Measurements from ENCODE around the gene MDK. TPM values are rescaled to one million over a fixed set of nuclear protein-coding genes. Genes with fewer than 3 reads are reported as not detected.
A peak's percentile ranks its signal among the peaks of the same experiment; 100 is the strongest.

Gene MDK
- total and polyA plus RNA-seq, 3 donors from 2014 or later: 14.4 to 51.5 (median 14.5) TPM

DNA sequence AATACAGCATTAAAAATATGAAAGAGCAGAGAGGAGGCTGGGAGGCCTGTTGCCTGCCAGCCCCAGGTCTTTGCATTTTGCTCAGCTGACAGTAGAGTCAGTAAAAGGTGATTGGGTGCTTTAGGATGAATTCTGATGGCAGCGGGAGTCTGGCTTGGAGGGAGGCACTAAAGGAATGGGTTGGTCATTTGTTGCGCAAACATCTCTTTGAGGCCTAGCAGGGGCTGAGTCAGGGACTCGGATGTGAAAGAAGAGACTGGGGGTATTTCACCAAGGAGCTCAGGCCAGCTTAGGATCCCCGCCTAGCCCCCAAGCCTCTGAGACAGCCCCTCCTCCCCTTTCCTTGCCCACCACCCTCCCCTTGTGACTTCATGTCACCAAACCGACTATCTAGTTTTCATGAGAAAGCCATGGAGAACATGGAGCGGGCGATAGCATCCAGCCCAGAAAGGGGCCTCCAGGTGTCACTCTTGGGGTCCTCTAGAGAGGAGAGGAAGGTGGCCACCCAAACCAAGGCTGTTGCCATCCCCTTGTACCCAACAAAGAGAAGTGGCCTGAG lies 24.5 kb upstream of the MDK start:
- TF ChIP-seq, protein P1, sequence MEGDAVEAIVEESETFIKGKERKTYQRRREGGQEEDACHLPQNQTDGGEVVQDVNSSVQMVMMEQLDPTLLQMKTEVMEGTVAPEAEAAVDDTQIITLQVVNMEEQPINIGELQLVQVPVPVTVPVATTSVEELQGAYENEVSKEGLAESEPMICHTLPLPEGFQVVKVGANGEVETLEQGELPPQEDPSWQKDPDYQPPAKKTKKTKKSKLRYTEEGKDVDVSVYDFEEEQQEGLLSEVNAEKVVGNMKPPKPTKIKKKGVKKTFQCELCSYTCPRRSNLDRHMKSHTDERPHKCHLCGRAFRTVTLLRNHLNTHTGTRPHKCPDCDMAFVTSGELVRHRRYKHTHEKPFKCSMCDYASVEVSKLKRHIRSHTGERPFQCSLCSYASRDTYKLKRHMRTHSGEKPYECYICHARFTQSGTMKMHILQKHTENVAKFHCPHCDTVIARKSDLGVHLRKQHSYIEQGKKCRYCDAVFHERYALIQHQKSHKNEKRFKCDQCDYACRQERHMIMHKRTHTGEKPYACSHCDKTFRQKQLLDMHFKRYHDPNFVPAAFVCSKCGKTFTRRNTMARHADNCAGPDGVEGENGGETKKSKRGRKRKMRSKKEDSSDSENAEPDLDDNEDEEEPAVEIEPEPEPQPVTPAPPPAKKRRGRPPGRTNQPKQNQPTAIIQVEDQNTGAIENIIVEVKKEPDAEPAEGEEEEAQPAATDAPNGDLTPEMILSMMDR (IDR thresholded peaks at IDR 0.05): no peak
- 84 to 86% methylated on average over 5 to 7 of the region's 7 CpGs for WGBS, 2 donors
- H3K36me3 ChIP-seq (ENCODE audit: low read depth, missing control alignments): no peaks in the 10 kb centered on the region
- DNase-seq: no peak
- H3K27ac ChIP-seq: no peak overlapping the region
- intact Hi-C loops (cut with DNase I; ENCODE audit: low total_unique reads): no loop called here
- no peaks in the 10 kb centered on the region for H3K9me3 ChIP-seq
- H3K27me3 ChIP-seq: no peaks in the 10 kb centered on the region
- H3K4me3 ChIP-seq: no peak overlapping the region
- H3K4me1 ChIP-seq: peaks cover 19% of the 10 kb centered on the region

DNA sequence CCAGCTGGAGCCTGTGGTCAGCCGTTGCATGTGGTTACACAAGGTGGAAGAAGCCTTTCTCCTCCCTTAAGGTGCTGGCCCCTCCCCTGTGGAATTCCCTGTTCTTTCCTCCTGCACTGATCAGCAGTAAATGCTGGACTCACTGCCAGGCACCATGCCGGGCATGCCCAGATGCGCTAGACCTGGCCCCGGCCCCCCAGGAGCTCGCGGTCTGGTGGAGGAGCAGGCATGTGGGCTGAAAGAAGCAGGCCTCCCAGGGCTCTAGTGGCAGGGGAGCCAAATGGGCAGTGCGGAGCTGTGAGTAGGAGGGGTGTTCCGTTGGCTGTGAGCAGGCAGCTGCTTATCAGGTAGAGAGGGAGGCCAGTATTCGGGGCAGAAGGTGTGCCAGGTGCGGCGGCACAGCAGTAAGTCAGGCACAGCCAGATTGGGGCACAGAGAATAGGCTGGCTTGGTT lies 24.0 kb upstream of the MDK start:
- no peak overlapping the region for H3K4me3 ChIP-seq
- intact Hi-C loops (cut with DNase I; ENCODE audit: low total_unique reads): no loop called here
- 80% methylated on average over 3 to 11 of the region's 11 CpGs for WGBS, 2 donors
- H3K9me3 ChIP-seq: no peaks in the 10 kb centered on the region
- peaks cover 17% of the 10 kb centered on the region for H3K4me1 ChIP-seq
- TF ChIP-seq POLR2A (IDR thresholded peaks at IDR 0.05): no peak
- TF ChIP-seq, protein P1 (IDR thresholded peaks at IDR 0.05): no peak
- no peak overlapping the region for H3K27ac ChIP-seq
- no peaks in the 10 kb centered on the region for H3K27me3 ChIP-seq
- DNase-seq: no peak
- no peaks in the 10 kb centered on the region for H3K36me3 ChIP-seq (ENCODE audit: low read depth, missing control alignments)

GRCh38 chr11:46359953-46360352 lies 21.5 kb upstream of the MDK start:
- Histone ChIP-seq H3K27me3 (no peaks in the 10 kb centered on the region), H3K27ac (no peak overlapping the region), H3K9me3 (no peaks in the 10 kb centered on the region), H3K4me1 (peaks cover 14% of the 10 kb centered on the region), H3K4me3 (no peak overlapping the region), H3K36me3 (ENCODE audit: low read depth, missing control alignments) (no peaks in the 10 kb centered on the region)
- WGBS, 2 donors: 80 to 91% methylated on average over 1 of the region's 1 CpG
- intact Hi-C loops (cut with DNase I; ENCODE audit: low total_unique reads): no loop called here
- no peak for DNase-seq
- no peak for TF ChIP-seq POLR2A (IDR thresholded peaks at IDR 0.05)
- TF ChIP-seq, protein P1 (IDR thresholded peaks at IDR 0.05): no peak

GRCh38 chr11:46360878-46361277 lies 20.6 kb upstream of the MDK start:
- intact Hi-C loops (cut with DNase I; ENCODE audit: low total_unique reads): no loop called here
- no peaks in the 10 kb centered on the region for H3K27me3 ChIP-seq
- no peak for DNase-seq
- H3K36me3 ChIP-seq (ENCODE audit: low read depth, missing control alignments): no peaks in the 10 kb centered on the region
- H3K27ac ChIP-seq: peak overlapping the region; percentile 12 to 14
- TF ChIP-seq, protein P1 (IDR thresholded peaks at IDR 0.05): no peak
- TF ChIP-seq POLR2A (IDR thresholded peaks at IDR 0.05): no peak
- peaks cover 14% of the 10 kb centered on the region for H3K4me1 ChIP-seq
- no peaks in the 10 kb centered on the region for H3K9me3 ChIP-seq
- H3K4me3 ChIP-seq: no peak overlapping the region
- 69 to 72% methylated on average over 6 to 7 of the region's 7 CpGs for WGBS, 2 donors
